Esophagus squamous epithelium (tissue), 4 donors: Measurements from ENCODE around the gene PTCHD4.

Source experiments
- CTCF ChIP-seq, 6 experiments: fragments of 450-650 bp in 4 of 6; fragments of 200-600 bp in 2 of 6; sonication (generic) in 2 of 6; IDR thresholded peaks; one replicate each; pipeline ENCODE4 v1.5.1; 2016 to 2019; ENCODE audit warnings: antibody characterized with exemption in 6 of 6, mild to moderate bottlenecking in 4 of 6, moderate library complexity in 4 of 6
- POLR2A ChIP-seq, 4 donors: fragments of 450-650 bp; IDR thresholded peaks; one replicate each; pipeline ENCODE4 v1.6.1; 2017; ENCODE audit warnings: antibody characterized with exemption in 4 of 4, mild to moderate bottlenecking in 4 of 4, moderate library complexity in 3 of 4

GRCh38 chr6:48084201-48084600 is 26.8 kb downstream of the PTCHD4 start:
- no peak for TF ChIP-seq CTCF (IDR thresholded peaks at IDR 0.05)
- TF ChIP-seq POLR2A (IDR thresholded peaks at IDR 0.05), result no peak
